Activated CD8-positive, alpha-beta memory T cell treated with anti-CD3 and anti-CD28 coated beads, Interleukin-2, amount 10 ng/mL, durations not matched to agents 7 days and 5 days (primary cell): ENCODE results near the gene CLDN7. TPM values are rescaled to one million over a fixed set of nuclear protein-coding genes. Genes with fewer than 3 reads are reported as not detected.
A peak's percentile ranks its signal among the peaks of the same experiment; 100 is the strongest.

Experiments
- ATAC-seq: fragments of 150-1000 bp; cut with Tn5 transposase; one replicate; pipeline ENCODE4 v1.10.0; 2021; ENCODE audit warnings: moderate library complexity
- CTCF ChIA-PET: fragments of 350-600 bp; sonication (Branson Sonifier 250); formaldehyde crosslinking; loops from one replicate; lab custom pipeline; 2021; ENCODE audit warnings: antibody characterized with exemption; lab: Charles Lee
- DNase-seq: peaks from one replicate; pipeline ENCODE4 v3.0.0-alpha.2; 2020
- H3K27ac Mint-ChIP-seq: one replicate; pipeline ENCODE4 v1.8.0; 2021; ENCODE audit warnings: mild to moderate bottlenecking, mixed read lengths
- H3K27me3 Mint-ChIP-seq: one replicate; pipeline ENCODE4 v1.8.0; 2021; ENCODE audit warnings: mixed read lengths
- H3K36me3 Mint-ChIP-seq: one replicate; pipeline ENCODE4 v1.8.0; 2021; ENCODE audit warnings: mild to moderate bottlenecking, mixed read lengths
- H3K4me1 Mint-ChIP-seq: one replicate; pipeline ENCODE4 v1.8.0; 2021; ENCODE audit warnings: mixed read lengths
- H3K4me3 Mint-ChIP-seq: one replicate; pipeline ENCODE4 v1.8.0; 2021; ENCODE audit warnings: mild to moderate bottlenecking, moderate library complexity, mixed read lengths
- H3K9me3 Mint-ChIP-seq: one replicate; pipeline ENCODE4 v1.8.0; 2022; ENCODE audit warnings: low read depth, mixed read lengths
- total RNA-seq, 2 experiments: library from RNA; stranded (reverse); gene quantifications; one replicate each; pipeline ENCODE4 v1.2.3, GENCODE V29; 2021

Gene CLDN7
- total RNA-seq, 2 experiments from 2014 or later, result 0.66 to 1.9 TPM

GRCh38 chr17:7242717-7243452, 19.4 kb downstream of the CLDN7 start:
- ATAC-seq (peak; percentile 54), DNase-seq (peak; percentile 95)
- H3K27me3 Mint-ChIP-seq, result no peaks in the 10 kb centered on the region
- H3K27ac Mint-ChIP-seq, result peak overlapping the region; percentile 98
- CTCF ChIA-PET, result interaction anchor here (0.8 to 4.1 kb wide), 8 partner anchors 8 to 203 kb away, joined by 3 to 18 read pairs (median 4); partner anchors contain the start of genes ACADVL, CTDNEP1, DLG4 and ELP5
- H3K9me3 Mint-ChIP-seq, result no peaks in the 10 kb centered on the region
- H3K36me3 Mint-ChIP-seq, result peaks cover 31% of the 10 kb centered on the region
- peak overlapping the region; percentile 86 for H3K4me3 Mint-ChIP-seq
- H3K4me1 Mint-ChIP-seq, result peaks cover 38% of the 10 kb centered on the region

GRCh38 chr17:7241783-7242716, 20.2 kb downstream of the CLDN7 start, which contains the start of gene GABARAP:
Gene GABARAP, minus strand, starts transcription at chr17:7242449. Its CDS starts 119 bp downstream, at chr17:7242330.
- CTCF ChIA-PET, result interaction anchor here (0.8 to 4.1 kb wide), 11 partner anchors 9 to 231 kb away, joined by 3 to 18 read pairs (median 3); partner anchors contain the start of genes ACADVL, CTDNEP1, DLG4 and ELP5
- Mint-ChIP-seq H3K27me3 (no peaks in the 10 kb centered on the region), H3K36me3 (peaks cover 31% of the 10 kb centered on the region), H3K4me3 (peak within 1 kb of the TSS; percentile 86), H3K9me3 (no peaks in the 10 kb centered on the region), H3K4me1 (peaks cover 42% of the 10 kb centered on the region), H3K27ac (peak within 1 kb of the TSS; percentile 98)
- ATAC-seq (peak; percentile 38), DNase-seq (peak; percentile 95)

- ATAC-seq (no peak), DNase-seq (no peak)
- CTCF ChIA-PET, result interaction anchor here (0.8 to 4.1 kb wide), 6 partner anchors 10 to 230 kb away, joined by 3 to 18 read pairs (median 5); partner anchors contain the start of genes ACADVL, CTDNEP1, DLG4 and ELP5
- peaks cover 44% of the 10 kb centered on the region for H3K4me1 Mint-ChIP-seq
- peak overlapping the region; percentile 86 for H3K4me3 Mint-ChIP-seq
- peak overlapping the region; percentile 98 for H3K27ac Mint-ChIP-seq
- peaks cover 32% of the 10 kb centered on the region for H3K36me3 Mint-ChIP-seq
- no peaks in the 10 kb centered on the region for H3K27me3 Mint-ChIP-seq
- H3K9me3 Mint-ChIP-seq, result no peaks in the 10 kb centered on the region
These were observed 21.1 kb downstream of the CLDN7 start for GRCh38 chr17:7241090-7241733.

- no peaks in the 10 kb centered on the region for H3K27me3 Mint-ChIP-seq
- H3K36me3 Mint-ChIP-seq, result peaks cover 33% of the 10 kb centered on the region
- H3K4me3 Mint-ChIP-seq, result peak overlapping the region; percentile 86
- H3K4me1 Mint-ChIP-seq, result peaks cover 50% of the 10 kb centered on the region
- peak overlapping the region; percentile 79 for H3K27ac Mint-ChIP-seq
- DNase-seq (no peak), ATAC-seq (no peak)
- CTCF ChIA-PET, result interaction anchor here (1.6 to 4.1 kb wide), 3 partner anchors 11 to 56 kb away, joined by 4 to 18 read pairs (median 13); partner anchors contain the start of genes ACADVL, CTDNEP1, DLG4 and ELP5
- no peaks in the 10 kb centered on the region for H3K9me3 Mint-ChIP-seq
These were observed 21.9 kb downstream of the CLDN7 start for GRCh38 chr17:7240375-7240774.

GRCh38 chr17:7239091-7240027, 22.9 kb downstream of the CLDN7 start, which contains the start of gene PHF23:
Gene PHF23, minus strand, starts transcription at chr17:7239457. Its CDS starts 178 bp downstream, at chr17:7239279.
- Mint-ChIP-seq H3K27me3 (no peaks in the 10 kb centered on the region), H3K4me1 (peaks cover 60% of the 10 kb centered on the region), H3K36me3 (peaks cover 35% of the 10 kb centered on the region), H3K9me3 (no peaks in the 10 kb centered on the region), H3K4me3 (peak within 1 kb of the TSS; percentile 86), H3K27ac (peak within 1 kb of the TSS; percentile 91)
- CTCF ChIA-PET, result interaction anchor here (0.7 to 4.1 kb wide), 8 partner anchors 9 to 117 kb away, joined by 3 to 18 read pairs (median 4); partner anchors contain the start of genes ACADVL, CTDNEP1, DLG4 and ELP5
- DNase-seq, result peak; percentile 99
- peak; percentile 71 for ATAC-seq

- ATAC-seq (no peak), DNase-seq (peak; percentile 59)
- Mint-ChIP-seq H3K9me3 (no peaks in the 10 kb centered on the region), H3K4me1 (peaks cover 63% of the 10 kb centered on the region), H3K36me3 (peaks cover 33% of the 10 kb centered on the region), H3K4me3 (peak overlapping the region; percentile 86), H3K27me3 (no peaks in the 10 kb centered on the region), H3K27ac (peak overlapping the region; percentile 91)
- CTCF ChIA-PET, result interaction anchor here (1.0 to 2.3 kb wide), 5 partner anchors 8 to 117 kb away, joined by 3 to 18 read pairs (median 4); partner anchors contain the start of genes ACADVL and DLG4
These were observed 23.7 kb downstream of the CLDN7 start for GRCh38 chr17:7238420-7239090.

GRCh38 chr17:7237761-7238419, 24.4 kb downstream of the CLDN7 start:
- no peaks in the 10 kb centered on the region for H3K27me3 Mint-ChIP-seq
- peak overlapping the region; percentile 86 for H3K4me3 Mint-ChIP-seq
- peaks cover 33% of the 10 kb centered on the region for H3K36me3 Mint-ChIP-seq
- DNase-seq (peak; percentile 90), ATAC-seq (peak; percentile 27)
- CTCF ChIA-PET, result interaction anchor here (1.0 to 2.3 kb wide), 3 partner anchors 18 to 118 kb away, joined by 4 to 18 read pairs (median 5); partner anchors contain the start of genes ACADVL and DLG4
- H3K9me3 Mint-ChIP-seq, result no peaks in the 10 kb centered on the region
- H3K27ac Mint-ChIP-seq, result peak overlapping the region; percentile 91
- peaks cover 63% of the 10 kb centered on the region for H3K4me1 Mint-ChIP-seq

- Mint-ChIP-seq H3K27me3 (no peaks in the 10 kb centered on the region), H3K36me3 (peaks cover 33% of the 10 kb centered on the region), H3K4me1 (peaks cover 64% of the 10 kb centered on the region), H3K9me3 (no peaks in the 10 kb centered on the region), H3K4me3 (peak overlapping the region; percentile 86), H3K27ac (peak overlapping the region; percentile 91)
- ATAC-seq (no peak), DNase-seq (no peak)
- CTCF ChIA-PET, result interaction anchor here (2.3 kb wide), 1 partner anchor 17 kb away, joined by 18 read pairs; the partner anchor contains the start of genes ACADVL and DLG4
These were observed 25.0 kb downstream of the CLDN7 start for GRCh38 chr17:7237266-7237760.

- peaks cover 36% of the 10 kb centered on the region for H3K36me3 Mint-ChIP-seq
These were observed 25.5 kb downstream of the CLDN7 start for GRCh38 chr17:7236808-7237207.

More at GRCh38 chr17:7236808-7237207, 25.5 kb downstream of the CLDN7 start:
- DNase-seq (no peak), ATAC-seq (no peak)
- CTCF ChIA-PET, result interaction anchor here (1.0 kb wide), 1 partner anchor 16 kb away, joined by 4 read pairs; no protein-coding TSS in a partner anchor
- Mint-ChIP-seq H3K27ac (peak overlapping the region; percentile 91), H3K4me3 (peak overlapping the region; percentile 86), H3K27me3 (no peaks in the 10 kb centered on the region), H3K9me3 (no peaks in the 10 kb centered on the region), H3K4me1 (peaks cover 67% of the 10 kb centered on the region)
